GM19351 (cell line): ENCODE measurements around the gene NFATC4.
"Not testable (repeated sequence)": the region's sequence is repeated elsewhere in the genome, so short reads cannot be mapped to it uniquely, and the experiment has no call there.

Source experiments
- ATAC-seq: cut with Tn5 transposase; IDR thresholded peaks from one replicate; pipeline ENCODE4 v1.9.1; 2021; ENCODE audit warnings: mild to moderate bottlenecking, moderate library complexity; ENCODE audit not compliant: unreplicated experiment

NFATC4 gene

GRCh38 chr14:24387009-24387345 is 19.0 kb downstream of the NFATC4 start:
- ATAC-seq, result no peak

DNA sequence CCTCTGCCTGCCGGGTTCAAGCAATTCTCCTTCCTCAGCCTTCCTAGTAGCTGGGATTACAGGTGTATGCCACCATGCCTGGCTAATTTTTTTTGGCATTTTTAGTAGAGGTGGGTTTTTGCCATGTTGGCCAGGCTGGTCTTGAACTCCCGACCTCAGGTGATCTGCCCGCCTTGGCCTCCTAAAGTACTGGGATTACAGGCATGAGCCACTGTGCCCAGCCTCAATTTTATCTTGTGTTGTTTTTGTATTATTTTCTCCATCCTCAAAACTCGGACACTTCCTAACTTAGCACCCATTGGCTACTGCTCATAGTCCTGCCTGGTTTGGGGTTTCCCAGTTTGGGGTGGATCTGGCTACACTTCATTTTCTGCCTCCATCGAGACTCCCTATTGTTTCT is 19.6 kb downstream of the NFATC4 start:
- not testable (repeated sequence) for ATAC-seq

DNA sequence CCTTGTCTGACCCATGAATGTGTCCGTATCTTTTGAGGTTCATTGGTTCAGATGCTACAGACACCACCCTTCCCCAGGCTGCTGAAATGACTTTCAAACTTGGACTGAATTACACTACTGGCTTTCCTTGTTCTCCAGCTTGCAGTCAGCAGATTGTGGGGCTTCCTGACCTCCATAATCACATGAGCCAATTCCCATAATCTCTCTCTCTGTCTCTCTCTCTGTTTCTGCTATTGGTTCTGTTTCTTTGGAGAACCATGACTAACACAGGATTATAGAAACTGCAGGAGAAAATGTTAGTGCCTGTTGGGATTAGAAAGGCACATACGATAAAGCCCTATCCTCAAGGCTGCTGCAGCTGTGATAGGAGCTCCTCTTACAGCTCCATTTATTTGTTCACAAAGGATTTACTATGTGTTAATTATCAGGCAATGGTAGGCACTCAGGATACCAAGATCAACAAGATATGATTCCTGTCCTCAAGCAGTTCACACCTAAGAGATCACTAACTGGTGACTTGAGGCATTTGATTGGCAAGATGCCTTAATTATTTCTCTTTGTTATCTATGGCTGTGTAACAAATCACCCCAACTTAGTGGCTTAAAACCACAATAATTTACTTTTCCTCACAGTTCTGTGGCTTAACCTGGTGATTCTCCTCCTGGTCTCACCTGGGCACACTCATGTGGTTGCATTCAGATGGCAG is 20.6 kb downstream of the NFATC4 start:
- ATAC-seq, result no peak

- ATAC-seq, result no peak
Observed at GRCh38 chr14:24389226-24389848, 21.4 kb downstream of the NFATC4 start.

DNA sequence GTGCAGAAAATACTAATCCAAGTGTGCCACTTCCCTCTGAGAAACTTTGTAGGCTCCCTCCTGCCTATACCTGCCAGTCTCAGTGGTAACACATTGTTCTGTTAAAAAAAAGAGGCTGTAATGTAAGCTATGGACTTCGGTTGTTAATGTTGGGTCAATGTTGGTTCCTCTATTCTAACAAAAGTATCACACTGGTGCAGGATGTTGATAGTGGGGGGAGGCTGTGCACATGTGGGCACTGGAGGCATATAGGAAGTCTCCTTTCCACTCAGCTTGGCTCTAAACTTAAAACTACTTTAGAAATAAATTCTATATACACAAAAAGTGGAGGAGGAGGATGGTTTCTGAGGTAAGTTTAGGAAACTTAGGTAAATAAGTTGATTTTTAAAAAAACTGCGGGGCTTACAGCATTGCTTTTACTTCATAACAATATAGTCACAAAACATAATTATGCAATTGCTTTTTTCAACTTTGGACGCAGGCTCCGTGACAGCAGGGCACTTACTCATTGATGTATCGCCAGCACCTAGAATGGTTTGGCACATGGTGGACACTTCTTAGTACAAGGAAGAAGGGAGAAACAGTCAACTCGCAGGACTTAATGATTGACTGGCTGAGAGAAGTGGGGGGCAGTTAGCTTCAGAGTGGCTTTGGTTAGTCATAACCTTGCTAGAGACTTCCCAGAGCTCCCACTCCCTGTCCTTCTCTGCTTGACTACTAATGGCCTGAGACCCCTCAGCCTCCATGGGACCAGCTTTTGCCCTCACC is 22.9 kb downstream of the NFATC4 start:
- ATAC-seq, result no peak

DNA sequence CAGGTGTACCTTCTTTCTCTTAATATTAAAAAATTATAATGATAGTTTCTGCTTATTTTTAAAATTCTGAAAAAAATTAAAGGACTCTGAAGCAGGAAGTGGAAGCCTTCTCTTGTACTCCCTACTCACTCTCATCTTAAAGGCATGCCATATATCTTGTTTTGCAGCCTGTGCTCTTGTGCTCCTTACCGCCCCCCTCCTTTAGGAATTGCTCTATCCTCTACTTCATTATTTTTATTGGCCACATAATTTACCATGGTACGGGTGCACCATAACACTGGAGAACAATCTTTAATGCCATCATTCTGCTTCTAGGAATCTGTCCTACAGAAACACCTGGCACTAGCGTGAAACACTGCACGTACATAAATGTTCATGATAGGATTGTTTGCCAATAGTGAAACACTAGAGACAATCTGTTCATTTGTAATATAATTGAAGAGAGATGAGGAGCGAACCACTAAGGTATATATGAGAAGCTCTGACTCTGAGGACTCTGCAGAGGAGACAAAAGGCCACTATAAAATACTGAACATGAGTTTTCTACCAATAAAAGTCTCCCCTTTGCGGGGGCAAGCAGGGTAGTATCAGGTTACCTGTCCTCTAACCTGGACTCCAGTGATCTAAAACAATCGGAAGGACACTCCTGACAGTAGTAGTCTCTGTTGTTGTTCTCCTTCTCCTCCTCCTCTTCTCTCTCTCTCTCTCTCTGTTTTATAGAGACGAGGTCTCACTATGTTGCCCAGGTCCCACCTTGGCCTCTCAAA is 24.5 kb downstream of the NFATC4 start:
- ATAC-seq, result no peak

GRCh38 chr14:24394275-24394674 is 26.3 kb downstream of the NFATC4 start:
- ATAC-seq, result no peak

DNA sequence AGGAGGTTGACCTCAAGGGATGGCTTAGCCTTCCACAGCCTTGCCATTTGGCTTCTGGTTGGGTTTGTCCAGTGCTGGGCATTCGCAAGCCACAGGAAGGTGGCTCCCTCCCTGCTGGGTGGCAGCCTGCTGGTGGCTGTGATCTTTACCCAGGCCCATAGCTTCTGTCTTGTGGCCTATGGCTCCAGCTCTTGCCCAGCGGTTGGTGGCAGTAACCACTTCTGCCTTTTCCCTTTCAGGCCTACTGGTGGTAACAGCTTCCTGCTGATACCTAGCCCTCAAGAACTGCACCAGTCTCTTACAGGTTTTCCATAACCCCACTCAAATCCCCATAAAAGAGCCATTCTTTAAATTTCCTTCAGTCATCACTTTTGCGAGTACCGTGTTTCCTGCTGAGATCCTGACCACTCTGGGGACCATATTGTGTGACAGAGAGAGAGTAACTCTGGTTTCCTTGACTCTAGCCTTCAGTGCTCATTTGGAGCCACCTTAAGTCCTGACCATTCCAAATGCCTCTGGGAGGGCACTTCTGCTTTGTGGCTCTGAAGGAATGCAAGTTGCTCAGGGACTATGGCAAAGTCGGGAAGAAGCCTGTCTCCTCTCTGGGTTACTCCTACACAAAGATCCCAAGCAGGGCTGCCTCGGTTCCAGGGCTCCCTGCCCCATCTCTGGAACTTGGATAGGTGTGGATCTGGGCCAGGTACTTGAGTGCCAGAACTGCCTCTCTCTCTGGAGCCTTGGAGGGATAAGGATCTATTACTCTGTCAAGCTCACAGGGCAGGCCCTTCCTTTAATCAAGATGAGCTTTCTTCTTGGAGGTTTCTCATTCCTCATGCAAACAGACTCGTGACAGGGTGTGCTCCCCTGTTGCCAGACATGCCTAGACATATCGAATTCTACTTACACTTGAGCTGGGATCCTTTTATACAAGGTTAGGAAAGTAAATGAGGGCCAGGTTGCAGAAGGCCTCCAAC is 27.9 kb downstream of the NFATC4 start:
- ATAC-seq, result no peak

GRCh38 chr14:24397639-24398292 is 29.8 kb downstream of the NFATC4 start:
- ATAC-seq, result no peak

DNA sequence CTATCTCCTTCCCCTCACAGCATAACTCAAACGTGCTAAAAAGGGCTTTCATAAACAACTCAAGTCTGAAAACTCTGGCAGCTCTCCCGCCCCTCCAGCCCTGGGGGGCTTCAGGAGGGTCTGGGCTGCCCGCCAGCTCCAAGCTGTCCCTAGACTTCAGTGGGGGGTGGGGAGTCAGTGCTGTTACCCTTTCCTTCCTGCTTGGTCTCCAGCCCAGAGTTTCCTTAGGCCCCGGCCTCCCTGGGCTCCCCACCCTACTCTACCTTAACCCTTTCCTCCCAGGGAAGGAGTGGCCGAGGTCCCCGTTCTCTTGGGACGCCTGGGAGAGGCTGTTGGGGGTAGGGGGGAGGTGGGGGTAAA is 30.3 kb downstream of the NFATC4 start:
- ATAC-seq, result no peak

GRCh38 chr14:24398653-24399446 is 30.9 kb downstream of the NFATC4 start, which contains the start of gene NYNRIN:
TSS of gene NYNRIN (plus strand) at chr14:24399003. CDS start at chr14:24399247, 244 bp downstream.
- no peak for ATAC-seq

DNA sequence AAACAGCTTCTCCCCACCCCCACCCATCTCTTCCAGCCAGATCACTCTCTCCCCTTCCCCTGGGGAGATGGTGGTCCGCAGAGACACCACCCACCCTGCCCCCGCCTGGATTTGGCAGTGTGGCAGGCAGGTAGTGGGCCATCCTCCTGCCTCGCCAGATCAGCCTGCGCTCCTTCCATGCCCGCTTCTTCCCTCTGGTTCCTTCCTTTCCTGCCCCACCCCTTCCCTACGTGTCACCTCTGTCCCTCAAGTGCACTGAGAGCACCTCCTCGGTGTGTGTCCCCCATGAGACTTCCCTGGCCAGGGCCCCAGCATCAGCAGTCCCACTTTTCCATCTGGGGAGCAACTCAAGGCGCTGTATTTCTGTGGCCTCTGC is 31.5 kb downstream of the NFATC4 start:
- no peak for ATAC-seq

DNA sequence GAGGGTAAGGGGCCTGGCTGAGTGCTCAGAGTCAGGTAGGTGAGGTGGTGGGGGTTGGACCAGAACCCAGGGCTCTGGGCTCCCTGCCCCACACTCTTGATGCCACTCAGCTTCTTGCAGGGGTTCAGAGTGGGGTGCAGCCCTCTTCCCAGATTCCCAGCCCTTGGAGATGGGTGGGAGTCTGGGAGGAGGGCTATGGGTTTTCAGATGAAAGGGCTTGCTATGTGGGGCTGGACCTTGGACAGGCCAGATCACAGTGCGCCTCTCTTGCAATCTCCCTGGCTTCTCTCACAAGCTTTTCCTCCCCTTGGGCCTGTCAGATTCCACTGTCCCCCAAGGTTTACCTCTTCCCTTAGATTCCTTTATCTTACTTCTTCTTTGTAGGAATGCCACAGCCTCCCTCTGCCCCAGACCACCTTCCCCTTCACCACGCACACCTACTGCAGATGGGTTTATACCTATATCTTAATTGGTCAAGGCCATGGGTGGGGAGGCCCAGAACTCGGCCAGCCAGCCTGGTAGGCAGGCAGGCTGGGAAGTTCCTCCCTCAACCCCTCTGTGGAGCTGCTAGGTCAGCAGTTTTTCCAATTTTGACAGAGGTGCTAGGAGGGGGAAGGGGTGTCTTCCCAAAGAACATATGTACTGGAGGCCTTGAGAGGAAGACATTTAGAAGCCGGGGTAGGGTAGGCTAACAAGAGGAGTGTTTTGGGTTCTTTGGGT is 32.2 kb downstream of the NFATC4 start:
- ATAC-seq, result no peak

DNA sequence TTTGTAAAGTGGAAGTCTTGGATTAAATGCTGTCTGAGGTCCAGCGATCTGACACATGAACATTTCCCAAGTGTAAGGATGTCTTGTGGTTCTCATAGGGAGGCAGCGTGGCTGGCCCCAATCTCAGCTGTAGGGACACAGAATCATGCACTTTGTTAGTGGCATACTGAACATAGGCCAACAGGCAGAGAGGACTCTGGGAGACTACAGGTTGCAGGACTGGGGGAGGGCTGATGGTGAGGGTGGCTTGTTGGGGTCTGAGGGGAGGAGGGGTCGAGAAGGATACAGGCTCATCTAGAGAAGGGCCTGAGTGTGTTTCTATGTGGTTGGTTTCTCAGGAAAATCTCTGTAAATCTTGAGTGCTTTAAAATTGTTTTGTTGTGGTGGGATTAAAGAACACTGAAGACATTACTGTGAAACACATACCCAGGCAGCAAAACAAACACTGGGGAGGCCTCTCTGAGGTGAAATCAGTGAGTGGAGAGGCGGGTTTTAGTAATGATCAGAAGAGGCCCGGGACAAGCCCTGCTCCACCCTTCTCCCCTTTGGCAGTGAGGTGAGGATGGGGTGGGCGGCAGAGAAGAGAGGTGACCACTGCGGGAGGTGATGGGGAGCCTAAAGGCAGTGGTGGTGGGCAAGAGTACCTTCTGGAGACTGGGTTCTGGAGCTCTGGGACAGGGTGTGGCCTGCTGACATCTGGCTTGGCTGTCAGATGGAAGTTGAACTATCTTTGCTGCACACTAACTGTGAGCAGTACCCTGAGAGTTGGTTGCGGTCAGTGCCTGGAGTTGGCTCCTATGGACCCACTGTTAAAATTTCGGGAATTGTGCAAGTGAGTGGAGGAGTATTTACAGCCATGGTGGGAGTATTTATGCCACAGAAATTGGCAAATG is 34.1 kb downstream of the NFATC4 start:
- ATAC-seq, result no peak

GRCh38 chr14:24403294-24403998 is 35.5 kb downstream of the NFATC4 start:
- no peak for ATAC-seq

DNA sequence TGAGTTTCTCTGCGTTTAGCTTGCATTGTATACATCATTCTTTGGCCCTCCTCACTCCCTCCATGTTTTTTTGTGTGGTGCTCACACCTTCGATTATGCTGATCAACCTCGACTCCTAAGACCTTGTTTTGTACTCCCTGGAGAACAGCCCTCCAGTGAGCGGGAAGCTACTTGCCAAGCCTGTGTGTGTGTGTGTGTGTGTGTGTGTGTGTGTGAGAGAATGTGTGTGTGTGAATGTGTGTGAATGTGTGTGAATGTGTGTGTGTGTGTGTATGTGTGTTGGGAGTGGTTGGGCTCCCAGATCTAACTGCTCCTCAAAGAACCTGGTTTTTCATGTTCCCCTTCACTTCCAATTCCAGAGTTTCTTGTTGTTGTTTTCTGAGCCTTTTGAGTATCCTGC is 36.8 kb downstream of the NFATC4 start:
- no peak for ATAC-seq

- no peak for ATAC-seq
Observed at GRCh38 chr14:24406416-24406815, 38.4 kb downstream of the NFATC4 start.
